HG03442 (cell line): Measurements from ENCODE around the gene ALAS1.

ENCODE experiments used
- ATAC-seq: cut with Tn5 transposase; IDR thresholded peaks from one replicate; pipeline ENCODE4 v1.9.1; 2021; ENCODE audit warnings: mild to moderate bottlenecking, moderate library complexity; ENCODE audit not compliant: unreplicated experiment

The ALAS1 gene

DNA sequence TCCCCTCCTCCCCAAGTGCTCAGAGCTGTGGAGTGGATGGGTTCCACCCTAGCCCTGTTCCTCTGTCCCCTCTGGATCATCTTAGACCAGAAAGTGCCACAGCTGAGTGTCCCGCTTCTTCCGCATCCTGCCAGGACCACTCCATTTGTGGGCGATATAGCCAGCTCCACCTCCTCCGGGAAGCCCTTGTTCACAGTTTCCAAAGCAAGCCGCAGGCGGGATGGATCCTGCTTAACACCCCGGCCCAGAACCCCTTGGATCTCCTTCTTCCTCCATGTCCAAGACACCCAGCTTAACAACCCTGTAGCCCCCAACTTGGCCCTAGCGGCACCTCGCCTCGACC lies 490 bp upstream of the ALAS1 start:
- ATAC-seq, result no peak

DNA sequence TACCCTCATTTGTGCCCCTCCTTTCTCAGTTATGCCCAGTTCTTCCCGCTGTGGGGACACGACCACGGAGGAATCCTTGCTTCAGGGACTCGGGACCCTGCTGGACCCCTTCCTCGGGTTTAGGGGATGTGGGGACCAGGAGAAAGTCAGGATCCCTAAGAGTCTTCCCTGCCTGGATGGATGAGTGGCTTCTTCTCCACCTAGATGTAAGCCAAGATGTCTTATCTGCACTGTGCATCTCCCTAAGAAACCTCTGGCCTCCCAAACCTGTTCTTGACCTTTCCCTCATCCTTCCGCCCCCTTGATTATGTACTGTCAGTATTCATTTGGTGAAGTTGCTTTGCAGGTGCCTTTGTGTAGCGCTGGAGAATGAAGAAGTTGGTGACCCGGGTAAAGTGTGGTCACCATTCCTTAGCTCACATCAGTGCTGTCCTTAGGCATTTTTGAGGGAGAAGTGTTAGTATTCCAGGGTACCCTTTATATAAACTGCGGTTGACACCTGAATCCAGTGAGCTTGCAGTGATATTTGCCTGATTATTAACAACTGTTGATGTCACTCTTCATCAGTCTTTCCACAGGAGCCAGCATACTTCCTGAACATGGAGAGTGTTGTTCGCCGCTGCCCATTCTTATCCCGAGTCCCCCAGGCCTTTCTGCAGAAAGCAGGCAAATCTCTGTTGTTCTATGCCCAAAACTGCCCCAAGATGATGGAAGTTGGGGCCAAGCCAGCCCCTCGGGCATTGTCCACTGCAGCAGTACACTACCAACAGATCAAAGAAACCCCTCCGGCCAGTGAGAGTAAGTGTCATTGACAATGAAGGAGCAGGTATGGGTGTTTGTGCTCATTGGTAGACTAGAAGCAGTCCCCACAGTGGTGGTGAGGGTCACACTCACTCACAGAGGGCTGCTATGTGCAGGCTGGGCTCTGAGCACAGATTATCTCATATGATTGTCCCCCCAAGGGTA lies 966 bp downstream of the ALAS1 start:
- ATAC-seq, result no peak

DNA sequence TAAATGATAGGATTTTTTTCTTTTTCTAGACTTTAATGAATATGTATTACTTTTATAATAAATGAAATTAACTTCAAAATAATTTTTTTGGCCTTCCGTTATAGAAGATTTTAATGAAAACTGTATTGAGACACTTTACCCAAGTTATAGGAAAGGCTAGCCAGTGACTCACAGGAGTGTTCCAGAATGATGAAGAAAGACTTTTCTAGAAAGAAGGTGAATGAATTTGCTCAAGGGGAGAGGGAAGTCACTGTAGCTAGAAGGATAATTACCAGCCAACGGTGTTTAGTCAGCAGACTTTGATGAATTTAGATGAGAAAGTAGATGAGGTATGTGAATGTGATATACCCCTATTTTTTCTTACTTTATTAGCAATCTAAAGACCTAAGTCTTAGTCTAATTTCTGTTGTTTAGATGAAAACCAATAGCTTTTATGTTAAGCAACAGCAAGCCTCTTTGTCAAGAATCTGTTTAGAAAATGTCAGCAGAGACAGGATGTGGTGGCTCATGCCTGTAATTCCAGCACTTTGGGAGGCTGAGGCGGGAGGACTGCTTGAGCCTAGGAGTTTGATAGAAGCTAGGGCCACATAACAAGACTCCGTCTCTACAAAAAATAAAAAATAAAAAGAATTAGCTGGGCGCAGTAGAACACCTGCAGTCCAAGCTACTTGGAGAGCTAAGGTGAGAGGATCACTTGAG lies 3.2 kb downstream of the ALAS1 start:
- ATAC-seq, result no peak

DNA sequence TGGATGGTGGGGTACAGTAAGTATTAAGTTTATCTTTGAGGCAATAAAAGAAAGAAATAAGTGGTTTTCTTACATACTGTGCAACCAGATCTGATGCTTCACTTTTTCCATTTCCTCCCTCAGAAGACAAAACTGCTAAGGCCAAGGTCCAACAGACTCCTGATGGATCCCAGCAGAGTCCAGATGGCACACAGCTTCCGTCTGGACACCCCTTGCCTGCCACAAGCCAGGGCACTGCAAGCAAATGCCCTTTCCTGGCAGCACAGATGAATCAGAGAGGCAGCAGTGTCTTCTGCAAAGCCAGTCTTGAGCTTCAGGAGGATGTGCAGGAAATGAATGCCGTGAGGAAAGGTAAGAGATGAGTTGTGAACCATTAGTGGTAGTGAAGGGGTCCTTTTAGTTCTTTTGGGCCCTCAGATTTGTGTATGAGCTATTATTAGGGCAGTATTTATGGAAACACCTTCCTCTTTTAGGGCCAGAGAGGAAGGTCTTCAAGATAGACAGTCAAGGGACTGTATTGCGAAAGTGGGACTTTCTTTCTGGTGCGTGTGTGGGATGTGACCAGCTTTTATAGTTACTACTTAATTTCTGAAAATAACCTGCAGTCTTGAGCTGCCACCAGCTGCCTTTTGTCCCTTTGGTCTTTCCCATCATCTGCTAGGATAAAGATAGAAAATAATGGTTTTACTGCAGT lies 4.6 kb downstream of the ALAS1 start:
- ATAC-seq, result no peak

DNA sequence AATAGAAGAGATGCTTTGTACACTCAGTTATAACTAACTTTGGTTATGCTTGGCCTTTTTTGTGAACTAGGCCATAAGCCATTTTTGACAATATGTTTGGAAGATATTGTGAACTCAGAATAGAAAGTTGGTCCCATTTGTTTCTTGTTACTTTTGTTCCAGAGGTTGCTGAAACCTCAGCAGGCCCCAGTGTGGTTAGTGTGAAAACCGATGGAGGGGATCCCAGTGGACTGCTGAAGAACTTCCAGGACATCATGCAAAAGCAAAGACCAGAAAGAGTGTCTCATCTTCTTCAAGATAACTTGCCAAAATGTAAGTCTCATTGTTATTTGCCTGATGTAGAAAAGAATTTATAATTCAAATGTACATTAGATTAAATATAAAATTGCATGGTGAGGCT lies 5.7 kb downstream of the ALAS1 start:
- no peak for ATAC-seq

DNA sequence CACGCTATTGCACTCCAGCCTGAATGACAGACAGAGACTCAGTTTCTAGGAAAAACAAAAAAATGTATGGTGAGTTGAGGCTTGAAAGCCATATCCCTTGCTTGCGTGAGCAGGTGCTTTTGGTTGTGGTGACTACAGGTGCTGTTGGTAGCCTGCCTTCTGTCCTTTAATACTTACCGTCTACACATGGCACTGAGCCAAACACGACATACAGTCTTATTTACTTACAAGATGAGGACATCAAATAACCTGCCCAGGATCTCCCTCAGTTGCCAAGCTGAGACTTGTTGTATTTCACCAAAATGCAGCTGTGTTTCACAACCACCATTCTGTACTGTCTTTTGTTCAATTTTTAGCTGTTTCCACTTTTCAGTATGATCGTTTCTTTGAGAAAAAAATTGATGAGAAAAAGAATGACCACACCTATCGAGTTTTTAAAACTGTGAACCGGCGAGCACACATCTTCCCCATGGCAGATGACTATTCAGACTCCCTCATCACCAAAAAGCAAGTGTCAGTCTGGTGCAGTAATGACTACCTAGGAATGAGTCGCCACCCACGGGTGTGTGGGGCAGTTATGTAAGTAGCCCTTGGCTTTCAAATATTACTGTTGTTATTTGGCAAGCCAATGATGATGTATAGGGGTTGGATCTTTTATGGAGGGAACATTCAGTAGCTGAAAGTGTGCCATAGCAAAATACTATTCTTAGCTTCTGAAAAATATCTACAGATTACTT lies 6.5 kb downstream of the ALAS1 start:
- ATAC-seq, result no peak

DNA sequence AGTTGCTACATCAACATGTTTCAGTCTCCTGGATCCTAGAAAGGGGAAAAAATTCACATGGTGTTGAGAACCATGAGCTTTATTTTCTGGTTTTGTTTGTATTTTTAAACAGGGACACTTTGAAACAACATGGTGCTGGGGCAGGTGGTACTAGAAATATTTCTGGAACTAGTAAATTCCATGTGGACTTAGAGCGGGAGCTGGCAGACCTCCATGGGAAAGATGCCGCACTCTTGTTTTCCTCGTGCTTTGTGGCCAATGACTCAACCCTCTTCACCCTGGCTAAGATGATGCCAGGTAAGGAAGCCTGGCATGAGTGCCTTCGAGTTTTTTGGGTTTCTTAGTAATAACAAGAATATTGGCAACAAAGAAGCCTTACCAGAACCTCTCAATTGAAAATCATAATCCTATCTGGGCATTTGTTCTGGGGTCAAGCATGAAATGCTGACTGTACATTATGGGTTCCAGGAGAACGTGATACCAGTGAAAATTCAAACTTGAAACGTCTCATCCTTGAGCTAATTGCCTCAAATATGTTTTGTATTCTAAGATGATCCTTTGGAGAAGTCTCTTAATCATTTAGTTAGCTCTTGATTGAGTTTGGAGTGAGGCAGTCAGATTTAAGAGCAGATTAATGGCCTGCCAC lies 7.9 kb downstream of the ALAS1 start:
- no peak for ATAC-seq

DNA sequence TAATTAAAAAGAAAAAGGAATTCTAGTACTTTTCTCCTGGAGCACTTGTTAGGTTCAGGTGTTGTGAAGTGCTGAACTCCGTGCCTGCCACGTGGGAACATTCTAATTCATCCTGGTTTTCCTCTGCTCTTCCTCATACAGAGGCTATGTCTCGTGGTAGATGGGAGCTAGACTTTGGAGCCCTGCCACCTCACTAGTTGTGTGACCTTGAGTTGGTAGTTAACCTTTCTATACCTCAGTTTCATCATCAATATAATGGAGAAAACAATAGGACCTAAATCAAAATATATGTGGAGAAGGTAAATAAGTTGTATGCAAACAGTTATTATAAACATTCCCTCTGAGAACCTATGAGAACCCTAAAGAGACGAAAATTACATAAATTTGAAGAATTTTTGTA lies 10.6 kb downstream of the ALAS1 start:
- ATAC-seq, result no peak

DNA sequence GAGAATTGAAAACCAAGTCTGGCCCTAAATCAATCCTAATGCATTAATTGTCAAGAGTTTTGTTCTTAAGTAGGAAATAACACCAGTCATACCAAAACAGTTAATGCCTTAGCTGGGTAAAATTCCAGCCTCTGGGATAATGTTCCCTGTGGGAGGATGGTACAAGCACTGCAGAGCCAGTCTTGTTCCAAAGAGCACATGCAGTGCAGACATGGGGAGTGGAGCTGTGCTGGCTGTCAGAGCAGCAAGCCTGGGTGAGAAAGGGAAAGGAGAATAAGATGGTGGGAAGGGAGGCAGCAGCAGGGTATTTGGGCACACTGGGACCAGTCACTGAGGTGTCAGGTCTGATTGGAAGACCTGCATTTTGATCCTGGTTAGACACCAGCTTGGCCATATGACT lies 12.1 kb downstream of the ALAS1 start:
- ATAC-seq, result no peak

DNA sequence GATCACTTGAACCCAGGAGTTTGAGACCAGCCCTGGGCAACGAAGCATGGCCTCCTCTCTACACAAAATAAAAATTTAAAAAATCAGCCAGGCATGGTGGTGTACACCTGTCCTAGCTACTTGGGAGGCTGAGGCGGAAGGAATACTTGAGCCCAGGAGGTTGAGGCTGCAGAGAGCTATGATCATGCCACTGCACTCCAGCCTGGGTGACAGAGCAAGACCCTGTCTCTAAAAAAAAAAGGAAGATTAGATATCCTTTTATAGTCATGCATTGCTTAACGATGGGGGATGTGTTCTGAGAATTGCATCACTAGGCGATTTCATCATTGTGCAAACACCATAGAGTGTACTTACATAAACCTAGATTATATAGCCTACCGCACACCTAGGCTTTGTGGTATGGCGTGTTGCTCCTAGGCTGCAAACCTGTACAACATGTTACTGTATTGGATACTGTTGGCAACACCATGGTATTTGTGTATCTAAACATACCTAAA lies 12.6 kb downstream of the ALAS1 start:
- ATAC-seq, result no peak

DNA sequence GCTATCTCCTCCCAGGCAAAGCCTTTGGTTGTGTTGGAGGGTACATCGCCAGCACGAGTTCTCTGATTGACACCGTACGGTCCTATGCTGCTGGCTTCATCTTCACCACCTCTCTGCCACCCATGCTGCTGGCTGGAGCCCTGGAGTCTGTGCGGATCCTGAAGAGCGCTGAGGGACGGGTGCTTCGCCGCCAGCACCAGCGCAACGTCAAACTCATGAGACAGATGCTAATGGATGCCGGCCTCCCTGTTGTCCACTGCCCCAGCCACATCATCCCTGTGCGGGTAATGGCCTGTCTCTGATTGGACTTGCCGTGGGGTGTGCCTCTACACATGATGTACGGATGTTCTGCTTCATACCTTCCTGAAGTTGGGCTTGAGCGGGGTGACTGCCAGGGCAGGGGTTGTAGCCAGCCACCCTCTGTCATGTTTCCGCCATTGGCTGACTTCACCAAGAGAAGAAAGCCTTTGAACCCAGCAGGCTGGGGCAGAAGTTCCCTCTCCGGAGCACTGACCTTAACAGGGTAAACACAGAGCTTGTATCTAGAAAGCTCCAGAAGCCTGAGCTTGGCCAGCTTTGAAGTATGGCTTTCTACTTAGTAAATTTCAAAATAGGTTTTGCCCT lies 13.4 kb downstream of the ALAS1 start:
- no peak for ATAC-seq

DNA sequence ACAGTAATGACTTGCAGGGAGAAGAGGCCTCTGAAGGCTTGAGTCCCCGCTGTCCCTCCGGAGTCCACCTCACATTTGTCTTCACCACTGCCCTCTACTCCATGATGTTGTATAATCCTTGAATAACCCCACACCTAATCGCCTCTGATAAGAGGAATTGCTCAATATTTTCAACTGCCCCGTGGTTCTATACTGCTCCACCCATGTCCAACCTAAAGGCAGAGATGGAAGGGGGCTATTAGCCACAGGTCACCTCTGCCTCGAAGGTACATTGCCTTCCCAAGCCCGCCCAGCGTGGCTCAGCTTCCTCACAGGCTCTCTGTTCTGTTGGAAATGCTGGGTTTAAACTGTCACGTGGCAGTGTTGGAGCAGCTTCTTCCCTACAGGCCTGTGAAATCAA lies 15.0 kb downstream of the ALAS1 start:
- no peak for ATAC-seq

DNA sequence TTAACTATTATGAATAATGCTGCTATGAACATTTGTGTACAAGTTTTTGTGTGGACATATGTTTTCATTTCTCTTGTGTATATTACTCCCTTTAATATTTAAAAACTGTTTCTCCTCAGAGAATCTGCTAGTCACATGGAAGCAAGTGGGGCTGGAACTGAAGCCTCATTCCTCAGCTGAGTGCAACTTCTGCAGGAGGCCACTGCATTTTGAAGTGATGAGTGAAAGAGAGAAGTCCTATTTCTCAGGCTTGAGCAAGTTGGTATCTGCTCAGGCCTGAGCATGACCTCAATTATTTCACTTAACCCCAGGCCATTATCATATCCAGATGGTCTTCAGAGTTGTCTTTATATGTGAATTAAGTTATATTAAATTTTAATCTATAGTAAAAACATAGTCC lies 15.9 kb downstream of the ALAS1 start:
- no peak for ATAC-seq

DNA sequence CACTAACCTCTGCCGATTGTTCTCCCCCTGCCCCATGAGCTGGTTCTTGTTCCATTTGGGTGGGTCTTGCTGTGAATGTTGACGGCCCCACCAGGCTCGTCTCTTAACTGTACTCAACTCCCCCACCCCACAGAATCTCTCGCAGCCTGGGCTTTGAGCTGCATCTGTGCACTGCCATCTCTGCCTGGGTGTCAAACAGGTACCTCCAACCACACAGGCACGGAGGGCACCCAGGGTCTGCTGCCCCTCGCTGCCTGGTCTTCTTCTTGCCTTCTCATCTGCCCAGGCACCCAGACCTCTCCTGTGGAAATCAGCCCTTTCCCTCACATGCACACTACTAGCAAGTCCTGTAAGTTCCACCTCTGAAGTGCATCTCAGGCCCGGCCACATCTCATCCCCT lies 17.4 kb downstream of the ALAS1 start:
- no peak for ATAC-seq

DNA sequence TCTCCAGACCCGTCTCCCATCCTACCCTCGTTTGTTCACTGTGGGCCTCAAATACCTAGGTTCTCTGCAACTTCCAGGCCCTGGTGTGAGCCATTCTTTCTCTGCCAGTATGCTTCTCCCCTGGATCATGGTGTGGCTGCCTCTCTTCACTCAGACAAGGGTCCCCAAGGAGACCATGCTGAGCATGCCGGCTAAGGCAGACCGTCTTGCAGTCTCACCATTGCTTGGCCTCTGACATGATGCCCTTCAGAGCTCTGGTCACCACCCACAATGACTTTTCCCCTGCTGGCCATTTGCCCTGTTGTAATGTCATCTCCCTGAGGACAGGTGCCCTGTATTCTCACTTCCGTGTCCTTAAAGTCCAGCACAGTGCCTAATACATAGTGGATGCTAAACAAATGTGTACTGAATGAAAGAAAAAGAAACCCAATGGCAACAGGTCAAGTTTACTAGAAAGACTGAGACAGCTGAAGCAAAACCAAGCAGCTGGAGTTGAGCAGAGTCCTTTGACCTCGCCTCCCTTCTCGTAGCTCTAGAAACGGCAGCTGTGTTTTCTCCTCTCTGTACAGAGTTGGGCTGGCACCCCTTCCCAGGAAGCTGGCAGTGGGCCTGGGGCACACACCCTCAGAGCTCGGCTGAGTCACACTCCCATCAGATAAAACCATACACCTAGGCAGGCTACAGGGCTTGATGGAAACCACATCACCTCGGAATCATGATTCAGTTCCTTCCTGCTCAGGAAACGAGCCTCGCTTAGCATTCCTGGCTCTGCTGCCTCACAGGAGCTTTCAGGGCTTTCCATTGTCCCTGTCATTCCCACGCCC lies 18.8 kb downstream of the ALAS1 start:
- no peak for ATAC-seq

DNA sequence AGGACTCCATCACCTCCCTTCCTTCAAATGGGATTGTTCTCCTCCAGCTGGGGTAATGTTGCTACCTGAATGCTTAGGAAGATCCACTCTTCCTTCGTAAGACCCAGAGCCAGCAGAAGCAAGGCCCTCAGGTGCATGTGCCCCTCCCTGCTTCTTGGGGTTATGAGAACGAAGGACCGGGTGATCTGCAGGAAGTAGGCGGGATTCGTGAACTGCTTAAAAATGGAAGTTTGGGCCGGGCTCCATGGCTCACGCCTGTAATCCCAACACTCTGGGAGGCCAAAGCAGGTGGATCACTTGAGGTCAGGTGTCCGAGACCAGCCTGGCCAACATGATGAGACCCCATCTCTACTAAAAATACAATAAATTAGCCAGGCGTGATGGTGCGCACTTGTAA lies 19.4 kb downstream of the ALAS1 start:
- no peak for ATAC-seq

DNA sequence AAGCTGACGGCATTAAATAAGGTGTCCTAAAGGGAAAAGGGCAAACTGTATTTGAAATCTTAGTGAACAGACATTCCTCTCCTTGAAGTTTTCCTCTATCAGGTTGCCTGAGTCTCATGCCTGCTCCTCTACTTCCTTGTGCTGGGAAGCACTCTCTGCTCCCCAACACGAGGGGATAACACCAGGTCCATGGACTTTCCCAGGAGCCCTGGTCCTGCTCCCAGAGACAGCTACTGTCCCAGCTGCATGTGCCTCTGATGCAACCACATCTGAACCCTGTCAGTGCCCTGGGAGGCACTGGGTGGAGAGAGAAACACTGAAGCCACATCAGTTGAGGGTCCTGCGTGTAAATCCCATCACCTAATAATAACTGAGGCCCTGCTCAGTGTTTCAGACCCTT lies 20.1 kb downstream of the ALAS1 start:
- no peak for ATAC-seq

DNA sequence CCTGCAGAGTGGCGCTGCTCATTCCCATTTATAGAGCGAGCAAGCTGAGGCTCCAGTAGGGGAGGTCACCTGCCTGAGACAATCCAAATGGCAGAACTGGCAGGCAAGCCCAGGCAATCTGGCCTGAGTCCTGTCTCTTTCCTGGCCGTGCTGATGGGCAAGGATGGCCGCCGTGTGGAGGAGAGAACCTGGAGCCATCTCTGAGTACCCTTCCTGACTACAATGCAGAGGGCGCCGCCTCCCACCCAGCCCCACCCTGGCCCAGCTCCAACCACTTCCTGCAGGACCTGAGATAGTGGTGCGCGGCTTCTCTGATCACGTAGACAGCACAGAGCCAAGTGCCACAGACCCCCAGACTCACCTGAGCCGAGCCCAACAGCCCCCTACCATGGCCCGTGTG lies 20.5 kb downstream of the ALAS1 start:
- no peak for ATAC-seq
